HUES48 (cell line): ENCODE results near the gene LIM2.

Experiments used
- H3K27ac ChIP-seq: one replicate; pipeline ENCODE4 v1.7.0; 2013; ENCODE audit warnings: low read depth, low read length, inconsistent platforms
- H3K27me3 ChIP-seq: 2 replicates; pipeline ENCODE4 v1.6.1; 2013; ENCODE audit warnings: mild to moderate bottlenecking, low read length; ENCODE audit not compliant: control insufficient read depth, insufficient read depth
- H3K36me3 ChIP-seq: 2 replicates; pipeline ENCODE4 v1.6.1; 2013; ENCODE audit warnings: low read length; ENCODE audit not compliant: control insufficient read depth, insufficient read depth
- H3K4me1 ChIP-seq: 2 replicates; pipeline ENCODE4 v1.6.1; 2013; ENCODE audit warnings: mild to moderate bottlenecking, low read length; ENCODE audit not compliant: control insufficient read depth, insufficient read depth
- H3K4me3 ChIP-seq: 2 replicates; pipeline ENCODE4 v1.5.1; 2013; ENCODE audit warnings: mild to moderate bottlenecking, low read depth, low read length
- H3K9ac ChIP-seq: 2 replicates; pipeline ENCODE4 v1.6.1; 2013; ENCODE audit warnings: mild to moderate bottlenecking, low read depth, low read length, moderate library complexity
- H3K9me3 ChIP-seq: 2 replicates; pipeline ENCODE4 v1.6.1; 2013; ENCODE audit warnings: low read length; ENCODE audit not compliant: control insufficient read depth, insufficient read depth

The LIM2 gene

DNA sequence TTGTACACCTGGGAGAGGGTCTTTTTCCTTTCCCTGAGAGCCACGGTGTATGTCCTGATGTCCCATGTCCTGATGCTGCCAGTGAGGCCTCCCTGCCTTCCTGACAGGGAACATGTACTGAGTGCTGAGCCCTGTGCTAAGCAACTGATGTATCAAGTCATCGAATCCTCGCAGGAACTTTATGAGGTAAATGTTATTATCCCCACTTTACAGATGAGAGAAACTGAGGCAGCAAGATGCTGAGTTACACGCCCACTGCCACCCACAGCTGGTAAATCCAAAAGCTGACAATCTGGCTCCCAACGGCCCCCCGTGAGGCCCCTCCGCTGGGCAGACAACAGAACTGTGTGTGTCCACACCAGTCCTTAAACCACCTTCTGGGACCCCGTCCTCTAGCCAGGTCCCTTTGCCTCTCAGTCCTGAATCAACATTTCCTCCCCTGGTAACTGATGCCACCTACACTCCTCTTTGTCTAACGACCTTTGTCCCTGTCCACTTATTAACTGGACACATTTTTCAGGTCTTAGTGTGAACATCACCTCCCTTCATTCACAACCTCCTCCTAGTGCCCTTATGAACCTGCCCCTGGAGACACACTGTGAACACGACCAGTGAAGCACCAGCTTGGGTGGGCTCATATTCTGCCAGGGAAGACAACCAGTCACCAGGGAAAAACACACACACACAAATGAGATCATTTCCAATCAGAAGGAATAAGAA is 40.4 kb downstream of the LIM2 start:
- peaks cover 16% of the 10 kb centered on the region for H3K36me3 ChIP-seq

GRCh38 chr19:51346742-51347141 is 41.0 kb downstream of the LIM2 start:
- Histone ChIP-seq H3K9me3 (no peaks in the 10 kb centered on the region), H3K36me3 (peaks cover 16% of the 10 kb centered on the region), H3K4me3 (no peak overlapping the region), H3K9ac (no peak overlapping the region), H3K4me1 (peaks cover 11% of the 10 kb centered on the region), H3K27ac (no peak overlapping the region), H3K27me3 (peaks cover 4% of the 10 kb centered on the region)

More for the DNA sequence above, 40.4 kb downstream of the LIM2 start:
- Histone ChIP-seq H3K9ac (no peak overlapping the region), H3K4me3 (no peak overlapping the region), H3K9me3 (no peaks in the 10 kb centered on the region), H3K4me1 (peaks cover 5% of the 10 kb centered on the region), H3K27me3 (no peaks in the 10 kb centered on the region), H3K27ac (no peak overlapping the region)

- H3K27ac ChIP-seq = no peak overlapping the region
- H3K4me1 ChIP-seq = peaks cover 18% of the 10 kb centered on the region
- H3K4me3 ChIP-seq = no peak overlapping the region
- H3K9me3 ChIP-seq = no peaks in the 10 kb centered on the region
- no peak overlapping the region for H3K9ac ChIP-seq
- peaks cover 8% of the 10 kb centered on the region for H3K36me3 ChIP-seq
- peaks cover 20% of the 10 kb centered on the region for H3K27me3 ChIP-seq
Measured at GRCh38 chr19:51345076-51345620, 42.6 kb downstream of the LIM2 start.

DNA sequence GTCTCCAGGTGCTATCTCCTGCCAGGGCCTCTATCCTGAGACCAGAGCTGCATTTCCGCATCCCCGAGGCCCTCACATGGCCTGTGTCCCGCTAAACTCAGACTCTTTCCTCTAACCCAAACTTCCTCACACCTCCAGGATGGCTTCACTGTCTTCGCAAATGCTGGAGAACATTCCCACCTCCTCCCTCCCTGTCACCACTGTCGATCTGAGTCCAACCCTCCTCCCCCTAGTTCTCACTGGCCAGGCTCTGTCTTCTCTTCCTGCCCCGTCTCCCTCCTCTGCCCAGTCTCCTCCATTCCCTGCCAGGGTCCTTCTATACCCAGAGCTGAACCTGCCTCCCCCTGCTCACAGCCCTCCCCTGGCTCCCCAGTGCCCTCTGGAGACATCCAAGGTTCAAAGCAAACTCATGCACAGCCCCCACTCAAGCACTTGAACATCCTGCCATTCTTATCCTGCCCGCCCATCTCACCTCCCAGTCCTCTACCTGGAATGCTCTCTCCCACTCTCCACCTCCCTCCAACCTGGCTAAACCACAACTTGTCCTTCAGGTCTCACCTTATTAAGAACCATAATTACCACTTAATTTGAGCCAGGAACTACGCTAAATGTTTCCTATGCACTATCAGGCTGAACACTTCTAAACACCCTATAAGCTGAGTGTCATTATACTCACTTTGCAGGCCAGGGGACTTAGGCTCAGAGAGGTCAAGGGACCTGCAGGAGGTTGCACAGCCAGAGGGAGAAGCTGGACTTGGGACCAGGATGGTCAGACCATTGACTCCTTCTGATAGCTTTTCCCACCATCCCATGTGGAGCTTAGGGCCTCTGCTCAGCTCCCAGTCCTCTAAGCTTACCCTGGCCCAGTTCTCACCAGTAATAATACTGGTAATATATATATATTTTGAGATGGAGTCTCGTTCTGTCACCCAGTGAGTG is 44.9 kb downstream of the LIM2 start:
- Histone ChIP-seq H3K36me3 (peaks cover 8% of the 10 kb centered on the region), H3K9me3 (no peaks in the 10 kb centered on the region), H3K4me3 (no peak overlapping the region), H3K9ac (no peak overlapping the region), H3K27ac (no peak overlapping the region), H3K27me3 (peaks cover 20% of the 10 kb centered on the region), H3K4me1 (peaks cover 21% of the 10 kb centered on the region)

DNA sequence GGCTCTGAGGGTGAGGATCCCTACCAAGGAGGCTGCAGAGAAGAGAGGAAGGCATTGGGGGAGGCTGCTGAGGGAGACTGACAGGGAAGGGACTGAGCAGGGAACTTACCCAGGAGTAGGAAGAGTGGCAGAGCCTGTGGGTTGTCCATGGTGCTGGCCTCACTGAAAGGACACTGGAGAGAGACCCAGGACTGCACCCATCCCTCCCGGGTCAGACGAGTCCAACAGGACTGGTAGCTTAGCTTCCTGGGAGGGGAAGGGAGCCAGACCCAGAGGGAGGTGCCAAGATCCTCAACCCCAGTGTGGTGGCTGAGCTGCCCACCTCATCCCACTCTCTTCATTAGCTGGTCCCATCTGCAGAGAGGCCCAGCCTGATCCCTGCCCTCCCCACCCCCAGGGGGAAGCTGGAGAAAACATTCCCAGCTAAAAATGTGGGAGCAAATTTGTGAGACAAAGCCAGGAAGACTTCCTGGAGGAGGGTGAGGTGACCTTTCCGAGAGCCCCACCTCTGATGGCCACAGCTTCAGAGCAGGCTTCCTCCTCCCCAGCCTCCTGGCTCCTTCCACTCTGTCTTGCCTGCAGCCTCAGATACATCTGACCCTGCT is 45.7 kb downstream of the LIM2 start, which contains the start of gene VSIG10L:
Gene VSIG10L (minus strand): TSS at position 164 of the 605 bp plus-strand sequence. CDS start 15 bp downstream, at position 149.
- peaks cover 8% of the 10 kb centered on the region for H3K36me3 ChIP-seq
- H3K27me3 ChIP-seq = peaks cover 20% of the 10 kb centered on the region
- H3K27ac ChIP-seq = no peak within 1 kb of the TSS
- H3K9ac ChIP-seq = no peak within 1 kb of the TSS
- peaks cover 21% of the 10 kb centered on the region for H3K4me1 ChIP-seq
- H3K9me3 ChIP-seq = no peaks in the 10 kb centered on the region
- H3K4me3 ChIP-seq = no peak within 1 kb of the TSS; the same call in 1 of the 2 replicates

GRCh38 chr19:51341066-51341465 is 46.7 kb downstream of the LIM2 start:
- Histone ChIP-seq H3K9ac (no peak overlapping the region), H3K9me3 (no peaks in the 10 kb centered on the region), H3K27me3 (peaks cover 20% of the 10 kb centered on the region), H3K4me1 (peaks cover 21% of the 10 kb centered on the region), H3K27ac (no peak overlapping the region), H3K4me3 (peak overlapping the region; percentile 68; the same call in 1 of the 2 replicates), H3K36me3 (peaks cover 8% of the 10 kb centered on the region)

- no peaks in the 10 kb centered on the region for H3K9me3 ChIP-seq
- H3K9ac ChIP-seq = peak overlapping the region; percentile 70
- H3K4me1 ChIP-seq = peaks cover 21% of the 10 kb centered on the region
- peak overlapping the region; percentile 81 for H3K27ac ChIP-seq
- H3K4me3 ChIP-seq = peak overlapping the region; percentile 89
- H3K27me3 ChIP-seq = peaks cover 20% of the 10 kb centered on the region
- H3K36me3 ChIP-seq = peaks cover 10% of the 10 kb centered on the region
Measured at GRCh38 chr19:51339687-51340656, 47.8 kb downstream of the LIM2 start.

DNA sequence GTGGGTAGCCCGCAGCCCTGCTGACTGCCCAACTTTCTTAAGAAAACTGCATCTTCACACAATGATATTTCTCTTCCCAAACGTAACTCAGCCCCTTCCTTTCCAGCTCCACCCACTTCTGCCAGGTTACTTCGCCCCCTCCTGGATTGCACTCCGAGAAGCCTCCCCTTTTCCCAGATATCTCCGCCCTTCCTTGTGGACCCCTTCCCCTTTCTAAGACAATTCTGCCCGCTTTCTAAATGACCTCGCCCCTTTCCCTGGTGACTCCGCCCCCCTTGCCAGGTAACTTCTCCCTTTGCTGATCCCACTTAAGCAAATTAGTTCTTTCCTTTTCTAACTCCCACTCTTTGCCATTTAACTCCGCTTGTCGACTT is 48.5 kb downstream of the LIM2 start:
- Histone ChIP-seq H3K27me3 (peaks cover 20% of the 10 kb centered on the region), H3K27ac (peak overlapping the region; percentile 81), H3K36me3 (peaks cover 4% of the 10 kb centered on the region; the same call in 1 of the 2 replicates), H3K4me3 (peak overlapping the region; percentile 89), H3K9ac (peak overlapping the region; percentile 69; the same call in 1 of the 2 replicates), H3K4me1 (peaks cover 21% of the 10 kb centered on the region), H3K9me3 (no peaks in the 10 kb centered on the region)

DNA sequence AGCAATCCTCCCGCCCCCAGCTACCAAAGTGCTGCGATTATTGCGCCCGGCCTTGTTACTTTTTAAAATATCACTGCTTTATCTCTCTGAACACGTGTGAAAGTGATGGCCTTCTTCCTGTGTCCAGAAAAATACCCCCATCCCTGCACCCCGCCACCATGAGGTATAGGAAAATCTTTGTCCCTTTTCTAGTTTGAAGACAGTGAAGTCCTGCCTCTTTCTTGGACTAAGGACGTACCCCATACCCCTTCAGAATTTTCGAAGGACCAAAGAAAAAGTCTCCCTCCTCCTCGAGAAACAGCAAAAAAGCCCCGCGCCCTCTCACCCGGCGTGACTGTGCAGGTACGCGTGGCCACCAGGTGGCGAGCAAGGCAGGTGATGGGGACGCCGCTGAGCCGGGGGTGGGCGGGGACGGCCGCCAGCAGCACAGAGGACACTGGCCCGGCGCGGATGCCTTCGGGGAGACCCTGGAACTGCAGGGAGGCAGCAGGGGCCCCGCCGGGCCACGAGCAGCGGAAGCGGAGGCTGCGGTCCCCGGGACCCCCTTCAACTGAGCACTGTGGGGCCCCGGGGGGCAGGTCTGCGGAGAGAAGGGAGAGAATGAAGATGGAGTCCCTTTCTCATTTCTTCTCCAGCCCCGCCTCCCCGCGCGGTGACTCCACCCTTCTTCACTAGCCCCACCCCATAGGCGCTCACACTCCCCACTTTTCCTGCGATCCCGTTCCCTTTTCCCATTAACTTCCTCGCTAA is 49.0 kb downstream of the LIM2 start:
- Histone ChIP-seq H3K9ac (peak overlapping the region; percentile 69; the same call in 1 of the 2 replicates), H3K9me3 (no peaks in the 10 kb centered on the region), H3K4me1 (peaks cover 21% of the 10 kb centered on the region), H3K36me3 (peaks cover 4% of the 10 kb centered on the region; the same call in 1 of the 2 replicates), H3K27me3 (peaks cover 20% of the 10 kb centered on the region), H3K27ac (peak overlapping the region; percentile 81), H3K4me3 (peak overlapping the region; percentile 89)
